HTERT RPE-1 (cell line): ENCODE data around the gene NDUFB5.

ENCODE experiments used
- in situ Hi-C: fragments of 300-500 bp; cut with MboI; formaldehyde crosslinking; loops from 4 replicates; pipeline ENCODE4 v1.14.3; 2020; ENCODE audit warnings: low sequenced_read_pairs

NDUFB5 gene

GRCh38 chr3:179676081-179676480, 71.5 kb downstream of the NDUFB5 start:
- in situ Hi-C loops: no loop called here
